Measurements from ENCODE around the gene DFFA.
A peak's percentile ranks its signal among the peaks of the same experiment; 100 is the strongest.
"Not testable (repeated sequence)": the region's sequence is repeated elsewhere in the genome, so short reads cannot be mapped to it uniquely, and the experiment has no call there.

DFFA gene

GRCh38 chr1:10507111-10507879 lies 35.0 kb upstream of the DFFA start:
- H4K20me1 ChIP-seq (ENCODE audit: insufficient read depth, low read length, poor library complexity, severe bottlenecking) = no peaks in the 10 kb centered on the region
- no peak for TF ChIP-seq EZH2phosphoT487 (IDR thresholded peaks at IDR 0.05; ENCODE audit: borderline replicate concordance)
- TF ChIP-seq, protein P1, sequence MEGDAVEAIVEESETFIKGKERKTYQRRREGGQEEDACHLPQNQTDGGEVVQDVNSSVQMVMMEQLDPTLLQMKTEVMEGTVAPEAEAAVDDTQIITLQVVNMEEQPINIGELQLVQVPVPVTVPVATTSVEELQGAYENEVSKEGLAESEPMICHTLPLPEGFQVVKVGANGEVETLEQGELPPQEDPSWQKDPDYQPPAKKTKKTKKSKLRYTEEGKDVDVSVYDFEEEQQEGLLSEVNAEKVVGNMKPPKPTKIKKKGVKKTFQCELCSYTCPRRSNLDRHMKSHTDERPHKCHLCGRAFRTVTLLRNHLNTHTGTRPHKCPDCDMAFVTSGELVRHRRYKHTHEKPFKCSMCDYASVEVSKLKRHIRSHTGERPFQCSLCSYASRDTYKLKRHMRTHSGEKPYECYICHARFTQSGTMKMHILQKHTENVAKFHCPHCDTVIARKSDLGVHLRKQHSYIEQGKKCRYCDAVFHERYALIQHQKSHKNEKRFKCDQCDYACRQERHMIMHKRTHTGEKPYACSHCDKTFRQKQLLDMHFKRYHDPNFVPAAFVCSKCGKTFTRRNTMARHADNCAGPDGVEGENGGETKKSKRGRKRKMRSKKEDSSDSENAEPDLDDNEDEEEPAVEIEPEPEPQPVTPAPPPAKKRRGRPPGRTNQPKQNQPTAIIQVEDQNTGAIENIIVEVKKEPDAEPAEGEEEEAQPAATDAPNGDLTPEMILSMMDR (conservative IDR thresholded peaks at IDR 0.05; ENCODE audit: low read length) = peak; percentile 99
- H3K9ac ChIP-seq (ENCODE audit: low read depth, low read length, poor library complexity, severe bottlenecking) = peak overlapping the region; percentile 83
- H3K9me2 ChIP-seq (replicated peaks; ENCODE audit: low read depth, low read length) = no peaks in the 10 kb centered on the region
- H3K36me3 ChIP-seq (ENCODE audit: insufficient read depth, low read length) = no peaks in the 10 kb centered on the region
- peaks cover 55% of the 10 kb centered on the region for H3K4me1 ChIP-seq (ENCODE audit: insufficient read depth, low read length, poor library complexity, severe bottlenecking)
- H3K4me2 ChIP-seq (ENCODE audit: low read depth, low read length, poor library complexity, severe bottlenecking) = peak overlapping the region; percentile 81
- no peak overlapping the region for H2AFZ ChIP-seq (ENCODE audit: low read length)
- H3K79me2 ChIP-seq (ENCODE audit: insufficient read depth, low read length) = peaks cover 74% of the 10 kb centered on the region
- peak overlapping the region; percentile 43 for H3K4me3 ChIP-seq (ENCODE audit: low read length, poor library complexity, severe bottlenecking)
- peaks cover 31% of the 10 kb centered on the region for H3F3A ChIP-seq (ENCODE audit: low read depth)
- no peaks in the 10 kb centered on the region for H3K9me3 ChIP-seq (ENCODE audit: insufficient read depth, low read depth, low read length)
- H3K27me3 ChIP-seq (ENCODE audit: insufficient read depth, low read length, poor library complexity, severe bottlenecking) = no peaks in the 10 kb centered on the region

DNA sequence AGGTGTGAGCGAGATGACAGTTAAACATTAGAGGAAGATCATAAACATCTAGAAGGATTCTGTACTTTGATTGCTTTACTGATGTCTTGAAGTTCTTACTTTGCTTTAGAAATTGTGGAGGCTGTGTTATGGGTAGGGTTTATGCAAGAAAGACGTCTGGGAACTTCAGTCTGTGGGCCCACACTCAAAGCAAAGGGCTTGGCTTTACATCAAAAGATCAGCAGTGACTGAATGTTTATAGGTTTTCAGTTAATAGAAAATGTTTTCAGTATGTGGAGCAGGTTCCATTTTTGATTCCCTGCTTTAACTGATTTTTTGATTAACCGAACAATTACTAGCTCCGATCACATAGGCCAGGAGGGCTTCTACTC lies 34.3 kb upstream of the DFFA start:
- H3K9ac ChIP-seq (ENCODE audit: low read depth, low read length, poor library complexity, severe bottlenecking) = no peak overlapping the region
- H3K9me2 ChIP-seq (replicated peaks; ENCODE audit: low read depth, low read length) = no peaks in the 10 kb centered on the region
- no peak overlapping the region for H3K4me3 ChIP-seq (ENCODE audit: low read length, poor library complexity, severe bottlenecking)
- peaks cover 78% of the 10 kb centered on the region for H3K79me2 ChIP-seq (ENCODE audit: insufficient read depth, low read length)
- no peaks in the 10 kb centered on the region for H3K27me3 ChIP-seq (ENCODE audit: insufficient read depth, low read length, poor library complexity, severe bottlenecking)
- no peak overlapping the region for H3K4me2 ChIP-seq (ENCODE audit: low read depth, low read length, poor library complexity, severe bottlenecking)
- H2AFZ ChIP-seq (ENCODE audit: low read length) = no peak overlapping the region
- peaks cover 55% of the 10 kb centered on the region for H3K4me1 ChIP-seq (ENCODE audit: insufficient read depth, low read length, poor library complexity, severe bottlenecking)
- H3K9me3 ChIP-seq (ENCODE audit: insufficient read depth, low read depth, low read length) = no peaks in the 10 kb centered on the region
- H3F3A ChIP-seq (ENCODE audit: low read depth) = peaks cover 25% of the 10 kb centered on the region
- H4K20me1 ChIP-seq (ENCODE audit: insufficient read depth, low read length, poor library complexity, severe bottlenecking) = no peaks in the 10 kb centered on the region
- TF ChIP-seq EZH2phosphoT487 (IDR thresholded peaks at IDR 0.05; ENCODE audit: borderline replicate concordance) = no peak
- TF ChIP-seq, protein P1 (conservative IDR thresholded peaks at IDR 0.05; ENCODE audit: low read length) = no peak
- H3K36me3 ChIP-seq (ENCODE audit: insufficient read depth, low read length) = no peaks in the 10 kb centered on the region

DNA sequence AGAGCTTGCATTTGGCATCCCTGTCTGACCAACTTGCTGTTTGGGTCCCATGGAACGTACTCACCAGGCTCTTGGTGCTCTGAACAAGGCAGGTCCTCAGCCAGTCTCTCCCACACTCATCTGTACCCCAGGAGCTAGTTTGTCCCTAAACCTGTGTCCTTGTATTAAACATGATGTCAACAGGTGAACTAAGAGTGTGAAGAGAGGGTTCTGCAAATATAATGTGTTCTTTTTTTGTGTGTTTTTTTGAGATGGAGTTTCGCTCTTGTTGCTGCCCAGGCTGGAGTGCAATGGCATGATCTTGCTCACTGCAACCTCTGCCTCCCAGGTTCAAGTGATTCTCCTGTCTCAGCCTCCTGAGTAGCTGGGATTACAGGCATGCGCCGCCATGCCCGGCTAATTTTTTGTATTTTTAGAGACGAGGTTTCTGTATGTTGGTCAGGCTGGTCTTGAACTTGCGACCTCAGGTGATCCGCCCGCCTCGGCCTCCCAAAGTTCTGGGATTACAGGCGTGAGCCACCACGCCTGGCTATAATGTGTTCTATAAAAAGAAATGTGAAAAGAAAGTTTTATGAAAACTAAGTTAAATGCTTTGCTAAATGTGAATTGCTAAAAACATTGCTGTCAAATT lies 33.8 kb upstream of the DFFA start:
- not testable (repeated sequence) for H3K9ac ChIP-seq (ENCODE audit: low read depth, low read length, poor library complexity, severe bottlenecking); H3K9me2 ChIP-seq (replicated peaks; ENCODE audit: low read depth, low read length); H3K9me3 ChIP-seq (ENCODE audit: insufficient read depth, low read depth, low read length); H3K4me2 ChIP-seq (ENCODE audit: low read depth, low read length, poor library complexity, severe bottlenecking); H4K20me1 ChIP-seq (ENCODE audit: insufficient read depth, low read length, poor library complexity, severe bottlenecking); H2AFZ ChIP-seq (ENCODE audit: low read length); H3K27me3 ChIP-seq (ENCODE audit: insufficient read depth, low read length, poor library complexity, severe bottlenecking); H3K4me3 ChIP-seq (ENCODE audit: low read length, poor library complexity, severe bottlenecking); H3K36me3 ChIP-seq (ENCODE audit: insufficient read depth, low read length)
- Histone ChIP-seq H3K79me2 (ENCODE audit: insufficient read depth, low read length) (peaks cover 83% of the 10 kb centered on the region), H3F3A (ENCODE audit: low read depth) (peaks cover 20% of the 10 kb centered on the region), H3K4me1 (ENCODE audit: insufficient read depth, low read length, poor library complexity, severe bottlenecking) (peaks cover 52% of the 10 kb centered on the region)
